Measurements from ENCODE around the gene ASB16.
A peak's percentile ranks its signal among the peaks of the same experiment; 100 is the strongest.
"Not testable (repeated sequence)": the region's sequence is repeated elsewhere in the genome, so short reads cannot be mapped to it uniquely, and the experiment has no call there.

The ASB16 gene

GRCh38 chr17:44149066-44149465 is 21.4 kb upstream of the ASB16 start:
- not testable (repeated sequence) for DNase-seq (ENCODE audit: low spot score)

- DNase-seq (ENCODE audit: low spot score) = no peak
Measured at GRCh38 chr17:44149750-44150329, 20.7 kb upstream of the ASB16 start.

GRCh38 chr17:44152875-44153274 is 17.6 kb upstream of the ASB16 start:
- no peak for DNase-seq (ENCODE audit: low spot score)

- no peak for DNase-seq (ENCODE audit: low spot score)
Measured at GRCh38 chr17:44155488-44155887, 15.0 kb upstream of the ASB16 start.

GRCh38 chr17:44159519-44160210 is 10.8 kb upstream of the ASB16 start:
- DNase-seq (ENCODE audit: low spot score) = no peak

- DNase-seq (ENCODE audit: low spot score) = no peak
Measured at GRCh38 chr17:44164476-44164875, 6.0 kb upstream of the ASB16 start.

GRCh38 chr17:44167181-44167861 is 3.2 kb upstream of the ASB16 start:
- no peak for DNase-seq (ENCODE audit: low spot score)

GRCh38 chr17:44170135-44170498 is 387 bp upstream of the ASB16 start:
- no peak for DNase-seq (ENCODE audit: low spot score)

GRCh38 chr17:44171931-44172455 is 1.5 kb downstream of the ASB16 start:
- no peak for DNase-seq (ENCODE audit: low spot score)

- no peak for DNase-seq (ENCODE audit: low spot score)
Measured at GRCh38 chr17:44174427-44174826, 3.9 kb downstream of the ASB16 start.

- DNase-seq (ENCODE audit: low spot score) = no peak
Measured at GRCh38 chr17:44176257-44176656, 5.8 kb downstream of the ASB16 start.

- no peak for DNase-seq (ENCODE audit: low spot score)
Measured at GRCh38 chr17:44176671-44177501, 6.4 kb downstream of the ASB16 start.

- DNase-seq (ENCODE audit: low spot score) = no peak
Measured at GRCh38 chr17:44177640-44178039, 7.1 kb downstream of the ASB16 start.

GRCh38 chr17:44178133-44178532 is 7.6 kb downstream of the ASB16 start:
- DNase-seq (ENCODE audit: low spot score) = no peak

GRCh38 chr17:44183024-44183423 is 12.5 kb downstream of the ASB16 start:
- no peak for DNase-seq (ENCODE audit: low spot score)

- no peak for DNase-seq (ENCODE audit: low spot score)
Measured at GRCh38 chr17:44184212-44184810, 13.8 kb downstream of the ASB16 start.

GRCh38 chr17:44186307-44187130 is 16.0 kb downstream of the ASB16 start, which contains the start of gene TMUB2:
TSS of gene TMUB2 (plus strand) at chr17:44186972. CDS start at chr17:44187709, 737 bp downstream.
- peak; percentile 99 for DNase-seq (ENCODE audit: low spot score)

- peak; percentile 74 for DNase-seq (ENCODE audit: low spot score)
Measured at GRCh38 chr17:44187131-44187899, 16.8 kb downstream of the ASB16 start.

GRCh38 chr17:44188576-44189403 is 18.3 kb downstream of the ASB16 start:
- no peak for DNase-seq (ENCODE audit: low spot score)
